PFSK-1 (cell line): Measurements from ENCODE around the gene KCNK6.

Source experiments
- FOXP2 ChIP-seq: optimal IDR thresholded peaks from 2 replicates; pipeline ENCODE3; 2011; ENCODE audit warnings: borderline replicate concordance, control low read depth, inconsistent platforms; ENCODE audit not compliant: insufficient read depth; ENCODE audit errors: extremely low read length, extremely low read depth
- POLR2AphosphoS5 ChIP-seq: IDR thresholded peaks from 2 replicates; pipeline ENCODE4 v1.6.1; 2012; ENCODE audit warnings: low read depth, mild to moderate bottlenecking, control low read depth, low read length, moderate library complexity
- SIN3A ChIP-seq: IDR thresholded peaks from 2 replicates; pipeline ENCODE4 v1.6.1; 2012; ENCODE audit warnings: mild to moderate bottlenecking, low read length, moderate library complexity, borderline replicate concordance; ENCODE audit not compliant: insufficient read depth
- TAF1 ChIP-seq: IDR thresholded peaks from 2 replicates; pipeline ENCODE4 v1.6.1; 2012; ENCODE audit warnings: low read length, control low read depth, borderline replicate concordance; ENCODE audit not compliant: insufficient read depth
- TF ChIP-seq, protein P1 (sequence below), 2 experiments: IDR thresholded peaks; 2 replicates each; pipeline versions ENCODE4 v1.6.1 to v1.8.0; 2011 to 2012; ENCODE audit warnings: low read depth in 2 of 2, low read length in 2 of 2, control low read depth in 1 of 2, inconsistent platforms in 1 of 2, mild to moderate bottlenecking in 1 of 2, moderate library complexity in 1 of 2; ENCODE audit not compliant: insufficient read depth in 1 of 2

DNA sequence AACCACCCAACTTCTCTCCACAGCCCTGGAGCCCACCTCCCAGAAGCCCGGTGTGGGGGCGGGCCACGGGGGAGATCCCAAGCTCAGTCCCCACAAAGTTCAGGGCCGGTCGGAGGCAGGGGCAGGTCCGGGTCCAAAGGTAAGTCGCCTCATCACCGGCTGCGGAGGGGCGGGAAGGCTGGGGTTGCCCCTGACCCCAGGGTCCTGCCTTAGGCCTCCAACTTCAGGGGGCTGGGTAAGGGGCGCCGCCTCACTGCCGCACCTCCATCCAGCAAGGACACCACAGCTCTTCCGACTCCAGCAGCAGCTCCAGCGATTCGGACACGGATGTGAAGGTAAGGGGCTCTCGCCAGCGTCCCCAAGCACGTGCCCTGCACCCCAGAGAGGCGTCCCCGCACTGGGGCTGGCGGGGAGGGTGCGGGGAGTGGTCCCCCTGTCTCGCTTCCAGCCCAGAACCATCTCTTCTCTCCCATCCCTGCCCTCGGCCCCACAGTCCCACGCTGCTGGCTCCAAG lies 15.2 kb upstream of the KCNK6 start:
- no peak for TF ChIP-seq SIN3A
- no peak for TF ChIP-seq POLR2AphosphoS5
- no peak for TF ChIP-seq TAF1
- TF ChIP-seq FOXP2: no peak
- TF ChIP-seq, protein P1, sequence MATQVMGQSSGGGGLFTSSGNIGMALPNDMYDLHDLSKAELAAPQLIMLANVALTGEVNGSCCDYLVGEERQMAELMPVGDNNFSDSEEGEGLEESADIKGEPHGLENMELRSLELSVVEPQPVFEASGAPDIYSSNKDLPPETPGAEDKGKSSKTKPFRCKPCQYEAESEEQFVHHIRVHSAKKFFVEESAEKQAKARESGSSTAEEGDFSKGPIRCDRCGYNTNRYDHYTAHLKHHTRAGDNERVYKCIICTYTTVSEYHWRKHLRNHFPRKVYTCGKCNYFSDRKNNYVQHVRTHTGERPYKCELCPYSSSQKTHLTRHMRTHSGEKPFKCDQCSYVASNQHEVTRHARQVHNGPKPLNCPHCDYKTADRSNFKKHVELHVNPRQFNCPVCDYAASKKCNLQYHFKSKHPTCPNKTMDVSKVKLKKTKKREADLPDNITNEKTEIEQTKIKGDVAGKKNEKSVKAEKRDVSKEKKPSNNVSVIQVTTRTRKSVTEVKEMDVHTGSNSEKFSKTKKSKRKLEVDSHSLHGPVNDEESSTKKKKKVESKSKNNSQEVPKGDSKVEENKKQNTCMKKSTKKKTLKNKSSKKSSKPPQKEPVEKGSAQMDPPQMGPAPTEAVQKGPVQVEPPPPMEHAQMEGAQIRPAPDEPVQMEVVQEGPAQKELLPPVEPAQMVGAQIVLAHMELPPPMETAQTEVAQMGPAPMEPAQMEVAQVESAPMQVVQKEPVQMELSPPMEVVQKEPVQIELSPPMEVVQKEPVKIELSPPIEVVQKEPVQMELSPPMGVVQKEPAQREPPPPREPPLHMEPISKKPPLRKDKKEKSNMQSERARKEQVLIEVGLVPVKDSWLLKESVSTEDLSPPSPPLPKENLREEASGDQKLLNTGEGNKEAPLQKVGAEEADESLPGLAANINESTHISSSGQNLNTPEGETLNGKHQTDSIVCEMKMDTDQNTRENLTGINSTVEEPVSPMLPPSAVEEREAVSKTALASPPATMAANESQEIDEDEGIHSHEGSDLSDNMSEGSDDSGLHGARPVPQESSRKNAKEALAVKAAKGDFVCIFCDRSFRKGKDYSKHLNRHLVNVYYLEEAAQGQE (IDR thresholded peaks at IDR 0.05; ENCODE audit: insufficient read depth in 1 of 2, low read depth in 2 of 2, low read length in 2 of 2): no peak
